CD4-positive, alpha-beta T cell treated with Interleukin-4 for 1 hour (primary cell): ENCODE data around the gene DDX50.
"Not testable (repeated sequence)": the region's sequence is repeated elsewhere in the genome, so short reads cannot be mapped to it uniquely, and the experiment has no call there.

Experiments
- DNase-seq, 2 donors: peaks; one replicate each; pipeline ENCODE4 v3.0.0-alpha.2; 2020 to 2022

DDX50 gene

DNA sequence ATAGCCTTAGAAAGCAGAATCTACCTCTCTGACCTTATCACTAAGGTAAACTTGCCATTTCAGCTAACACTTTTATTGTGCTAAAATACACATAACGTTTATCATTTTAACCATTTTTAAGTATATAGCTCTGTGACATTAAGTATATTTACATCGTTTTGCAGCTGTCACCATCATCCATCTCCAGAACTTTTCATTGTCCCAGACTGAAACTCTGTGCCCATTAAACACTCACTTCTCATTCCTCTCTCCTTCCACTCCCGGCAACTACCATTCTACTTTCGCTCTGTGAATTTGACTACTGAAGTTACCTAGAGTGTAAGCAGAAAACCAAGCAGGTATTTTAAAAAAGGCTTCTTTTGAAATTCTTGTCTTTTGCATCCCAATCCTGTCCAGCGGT, 1.3 kb downstream of the DDX50 start:
- no peak for DNase-seq

DNA sequence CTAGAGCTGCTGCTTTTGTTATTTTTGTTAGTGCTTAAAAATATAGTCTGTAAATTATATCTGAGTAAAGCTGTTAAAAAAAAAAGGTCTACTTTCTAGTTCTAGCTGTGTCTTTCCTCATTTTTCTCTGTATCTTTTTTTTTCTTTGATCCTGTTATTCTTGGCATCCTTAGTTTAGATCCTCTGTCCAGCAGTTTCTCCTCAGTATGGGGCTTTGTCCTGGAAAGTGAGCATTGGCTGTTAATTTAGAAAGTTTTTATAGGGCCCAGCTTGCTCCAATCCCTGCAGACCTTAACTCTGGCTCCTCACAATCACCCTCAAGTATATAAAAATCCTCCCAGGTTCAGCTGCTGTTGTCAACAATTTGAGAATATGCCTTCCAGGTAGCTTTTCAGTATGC, 23.5 kb downstream of the DDX50 start:
- no peak for DNase-seq

DNA sequence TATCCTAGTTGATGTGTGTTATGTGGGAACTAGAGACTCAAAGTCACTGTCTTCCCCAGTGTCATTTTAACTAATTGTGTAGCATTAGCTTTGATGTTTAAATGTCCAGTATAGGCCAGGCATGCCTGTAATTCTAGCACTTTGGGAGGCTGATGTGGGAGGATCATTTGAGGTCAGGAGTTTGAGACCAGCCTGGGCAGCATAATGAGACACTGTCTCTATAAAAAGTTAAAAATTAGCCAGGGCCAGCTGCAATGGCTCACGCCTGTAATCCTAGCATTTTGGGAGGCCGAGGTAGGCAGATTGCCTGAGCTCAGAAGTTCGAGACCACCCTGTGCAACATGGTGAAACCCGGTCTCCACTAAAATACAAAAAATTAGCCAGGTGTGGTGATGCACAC, 24.4 kb downstream of the DDX50 start:
- no peak for DNase-seq

DNA sequence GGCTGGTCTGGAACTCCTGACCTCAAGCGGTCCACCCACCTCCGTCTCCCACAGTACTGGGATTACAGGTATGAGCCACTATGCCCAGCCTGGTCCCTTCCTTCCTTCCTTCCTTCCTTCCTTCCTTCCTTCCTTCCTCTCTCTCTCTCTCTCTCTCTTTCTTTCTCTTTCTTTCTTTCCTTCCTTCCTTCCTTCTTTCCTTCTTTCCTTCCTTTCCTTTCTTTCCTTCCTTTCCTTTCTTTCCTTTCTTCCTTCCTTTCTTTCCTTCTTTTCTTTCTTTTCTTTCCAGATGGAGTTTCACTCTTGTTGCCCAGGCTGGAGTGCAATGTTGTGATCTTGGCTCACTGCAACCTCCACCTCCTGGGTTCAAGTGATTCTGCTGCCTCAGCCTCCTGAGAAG, 28.0 kb downstream of the DDX50 start:
- DNase-seq: not testable (repeated sequence)

DNA sequence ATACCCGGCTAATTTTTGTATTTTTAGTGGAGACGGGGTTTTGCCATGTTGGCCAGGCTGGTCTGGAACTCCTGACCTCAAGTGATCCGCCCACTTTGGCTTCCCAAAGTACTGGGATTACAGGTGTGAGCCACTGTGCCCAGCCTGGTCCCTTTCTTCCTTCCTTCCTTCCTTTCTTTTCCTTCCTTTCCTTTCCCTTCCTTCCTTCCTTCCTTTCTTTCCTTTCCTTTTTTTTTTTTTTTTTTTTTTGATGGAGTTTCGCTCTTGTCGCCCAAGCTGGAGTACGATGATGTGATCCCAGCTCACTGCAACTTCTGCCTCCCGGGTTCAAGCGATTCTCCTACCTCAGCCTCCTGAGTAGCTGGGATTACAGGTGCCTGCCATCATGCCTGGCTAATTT, 28.8 kb downstream of the DDX50 start:
- DNase-seq: not testable (repeated sequence)

DNA sequence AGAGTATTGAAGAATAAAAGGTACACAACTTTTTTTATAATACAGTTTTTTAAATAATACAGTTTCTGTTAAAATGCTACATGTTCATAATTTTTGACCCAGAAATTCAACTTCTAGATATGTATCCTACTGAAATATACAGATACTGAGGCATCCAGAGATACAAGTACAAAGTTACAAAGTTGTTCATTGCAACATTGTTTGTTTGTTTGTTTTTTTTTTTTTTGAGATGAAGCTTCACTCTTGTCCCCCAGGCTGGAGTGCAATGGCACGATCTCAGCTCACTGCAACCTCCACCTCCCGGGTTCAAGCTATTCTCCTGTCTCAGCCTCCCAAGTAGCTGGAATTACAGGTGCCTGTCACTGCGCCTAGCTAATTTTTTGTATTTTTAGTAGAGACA, 31.7 kb downstream of the DDX50 start:
- DNase-seq: not testable (repeated sequence)

DNA sequence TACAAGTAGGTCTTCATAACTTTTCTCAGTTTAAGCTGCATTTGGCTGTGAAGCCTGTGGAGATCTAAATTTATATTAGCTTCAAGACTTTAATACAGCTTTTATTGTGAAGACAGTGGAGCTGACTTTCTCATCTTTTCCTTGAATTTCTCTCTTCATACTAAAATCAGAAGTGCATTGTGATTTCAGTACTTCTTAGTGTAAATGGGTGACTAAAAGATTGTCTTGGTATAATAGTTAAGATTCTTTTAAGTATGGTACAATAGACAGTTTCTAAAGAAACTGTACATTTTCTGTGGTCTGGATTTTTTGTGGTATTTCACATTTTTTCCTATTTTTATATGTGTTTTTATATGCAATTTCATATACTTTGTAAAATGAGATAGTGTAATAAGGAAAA, 33.9 kb downstream of the DDX50 start:
- DNase-seq: no peak

DNA sequence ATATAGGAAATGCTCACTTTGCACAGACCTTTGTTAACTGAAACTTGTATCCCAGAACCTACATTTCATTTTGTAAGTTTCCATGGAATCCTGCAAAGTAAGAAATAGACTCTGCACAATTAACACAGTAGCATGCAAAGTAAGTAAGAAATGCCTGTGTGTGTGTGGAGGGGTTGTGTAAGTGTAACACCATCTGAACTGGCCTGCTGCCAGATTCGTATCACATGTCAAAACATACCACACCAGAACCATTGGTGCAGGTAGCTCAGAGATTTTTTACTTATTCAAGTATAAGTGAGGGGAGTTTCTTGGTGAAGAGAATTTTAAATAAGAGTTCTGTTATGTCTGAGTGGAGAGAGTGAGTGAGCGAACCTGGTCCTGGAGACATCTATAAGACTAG, 37.0 kb downstream of the DDX50 start:
- no peak for DNase-seq

DNA sequence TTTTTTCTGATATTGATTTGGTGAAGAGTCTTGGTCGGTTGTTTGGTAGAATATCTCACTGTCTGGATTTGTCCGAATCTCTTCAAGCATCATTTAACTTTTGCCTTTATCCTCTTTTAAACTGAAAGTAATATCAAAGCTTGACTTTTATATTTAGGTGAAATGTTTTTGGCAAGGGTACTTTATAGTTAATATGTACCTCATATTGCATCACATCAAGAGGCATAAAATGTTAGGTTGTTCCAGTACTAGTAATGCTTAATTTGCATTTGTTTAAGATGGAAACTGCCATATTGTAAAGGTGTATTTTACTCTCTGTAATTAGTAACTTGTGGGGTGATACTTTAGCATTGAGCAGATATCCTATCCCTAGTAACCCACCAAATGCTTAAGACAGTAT, 37.8 kb downstream of the DDX50 start:
- no peak for DNase-seq

DNA sequence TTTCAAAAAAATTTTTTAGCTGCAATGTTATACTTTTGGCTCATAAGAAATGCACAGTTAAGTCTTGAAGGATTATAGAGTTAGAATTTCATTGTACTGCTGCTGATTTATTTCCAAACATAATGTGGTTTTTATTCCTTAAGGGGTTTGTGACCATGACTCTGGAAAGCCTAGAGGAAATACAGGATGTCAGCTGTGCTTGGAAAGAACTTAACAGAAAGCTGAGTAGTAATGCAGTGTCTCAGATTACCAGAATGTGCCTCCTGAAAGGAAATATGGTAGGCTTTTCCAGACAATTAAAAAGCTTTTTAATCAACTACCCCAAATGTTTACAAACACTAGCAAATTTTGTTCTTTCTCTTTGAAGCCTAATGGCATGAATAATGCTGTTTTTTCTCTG, 39.8 kb downstream of the DDX50 start:
- DNase-seq: not testable (repeated sequence)

DNA sequence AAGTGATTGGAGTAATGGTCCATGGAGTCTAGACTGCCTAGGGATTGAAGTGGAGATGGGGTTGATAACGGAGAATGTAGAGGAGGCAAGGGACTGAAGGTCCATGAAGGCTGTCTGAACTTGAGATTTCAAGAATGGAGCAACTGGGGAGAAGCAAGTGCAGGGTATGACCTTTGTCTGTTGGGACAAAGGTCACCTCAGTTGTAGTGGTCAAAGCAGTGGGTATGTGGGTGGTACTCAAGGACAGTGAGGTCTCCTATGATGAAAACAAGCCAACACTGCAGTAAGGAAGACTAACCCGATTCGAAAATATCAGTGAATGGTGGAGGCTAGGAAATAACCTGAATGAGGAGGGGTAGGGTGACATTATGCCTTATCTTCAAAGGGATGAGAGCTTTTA, 49.5 kb downstream of the DDX50 start:
- no peak for DNase-seq

DNA sequence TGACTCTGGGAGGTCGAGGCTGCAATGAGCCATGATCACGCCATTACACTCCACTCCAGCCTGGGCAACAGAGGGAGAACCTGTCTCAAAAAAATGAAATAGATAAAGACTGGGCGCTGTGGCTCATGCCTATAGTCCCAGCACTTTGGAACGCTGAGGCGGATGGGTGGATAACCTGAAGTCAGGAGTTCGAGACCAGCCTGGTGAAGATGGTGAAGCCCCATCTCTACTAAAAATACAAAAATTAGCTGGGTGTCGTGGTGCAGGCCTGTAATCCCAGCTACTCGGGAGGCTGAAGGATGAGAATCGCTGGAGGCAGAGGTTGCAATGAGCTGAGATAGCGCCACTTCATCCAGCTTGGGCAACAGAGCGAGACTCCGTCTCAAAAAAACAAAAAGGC, 53.8 kb downstream of the DDX50 start:
- DNase-seq: no peak

DNA sequence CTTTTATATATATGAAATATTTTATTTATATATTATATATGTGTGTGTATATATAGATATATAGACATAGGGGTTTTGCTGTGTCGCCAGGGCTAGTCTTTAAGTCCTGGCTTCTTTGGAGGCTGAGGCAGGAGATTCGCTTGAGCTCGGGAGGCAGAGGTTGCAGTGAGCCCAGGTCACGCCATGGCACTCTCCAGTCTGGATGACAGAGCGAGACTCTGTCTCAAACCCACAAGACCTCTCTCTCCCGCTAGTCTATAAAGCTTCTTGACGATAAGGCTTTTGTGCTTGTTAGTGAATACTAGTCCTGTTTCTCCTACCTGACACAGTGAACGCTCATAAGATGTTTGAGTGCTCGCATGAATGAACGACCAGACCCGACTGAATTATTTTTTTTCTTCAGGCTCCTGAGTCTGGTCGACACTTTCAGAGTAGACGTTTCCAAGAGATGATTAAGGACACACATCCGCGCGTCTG, 54.3 kb downstream of the DDX50 start:
- DNase-seq: no peak

DNA sequence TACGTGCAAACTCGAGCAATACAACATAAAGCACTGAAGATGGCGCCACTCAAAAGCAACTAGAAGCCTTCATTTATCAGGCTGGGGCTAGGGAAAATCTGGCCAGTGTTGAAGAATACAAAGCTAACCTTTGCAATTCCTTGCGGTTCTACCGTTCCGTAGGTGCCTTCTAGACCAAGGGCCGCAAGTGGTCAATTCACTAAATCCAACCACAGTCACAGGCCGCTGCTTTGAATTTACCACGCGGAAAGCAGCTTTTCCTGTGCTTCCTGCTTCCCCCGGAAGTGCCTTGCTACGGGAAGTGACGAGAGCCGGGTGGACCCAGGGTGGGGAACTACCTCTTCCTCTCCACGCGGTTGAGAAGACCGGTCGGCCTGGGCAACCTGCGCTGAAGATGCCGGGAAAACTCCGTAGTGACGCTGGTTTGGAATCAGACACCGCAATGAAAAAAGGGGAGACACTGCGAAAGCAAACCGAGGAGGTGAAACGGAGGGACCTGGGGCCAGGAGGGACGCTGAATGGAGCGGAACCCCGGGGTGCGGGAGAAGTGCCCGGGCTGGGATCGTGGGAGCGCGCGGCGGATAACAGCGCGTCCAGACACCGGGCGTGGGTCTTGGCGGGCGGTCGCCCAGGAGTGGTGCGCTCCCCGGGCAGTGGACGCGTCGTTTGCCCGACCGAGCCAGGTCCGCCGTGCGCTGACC, 54.9 kb downstream of the DDX50 start, which contains the start of gene DDX21:
Gene DDX21, plus strand, starts transcription at position 339 of the 701 bp plus-strand sequence. Its CDS starts 56 bp downstream, at position 395.
- peak; percentile 91 to 92 for DNase-seq

DNA sequence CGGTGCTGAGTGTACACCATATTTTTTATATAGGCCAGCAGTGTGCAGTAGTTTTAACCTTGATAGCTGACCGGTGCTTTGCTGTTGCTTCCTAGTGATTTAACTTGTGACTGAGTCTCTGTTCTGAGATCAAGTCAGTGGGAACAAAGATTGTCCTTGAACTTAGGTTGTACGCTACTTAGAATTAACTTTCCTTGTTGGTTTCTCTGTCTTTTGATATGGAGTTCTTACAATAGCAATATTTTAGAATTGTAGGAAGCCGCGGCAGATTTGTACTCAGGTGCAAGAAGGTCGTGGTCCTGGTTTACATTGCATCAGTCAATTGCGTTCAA, 56.1 kb downstream of the DDX50 start:
- DNase-seq: no peak

DNA sequence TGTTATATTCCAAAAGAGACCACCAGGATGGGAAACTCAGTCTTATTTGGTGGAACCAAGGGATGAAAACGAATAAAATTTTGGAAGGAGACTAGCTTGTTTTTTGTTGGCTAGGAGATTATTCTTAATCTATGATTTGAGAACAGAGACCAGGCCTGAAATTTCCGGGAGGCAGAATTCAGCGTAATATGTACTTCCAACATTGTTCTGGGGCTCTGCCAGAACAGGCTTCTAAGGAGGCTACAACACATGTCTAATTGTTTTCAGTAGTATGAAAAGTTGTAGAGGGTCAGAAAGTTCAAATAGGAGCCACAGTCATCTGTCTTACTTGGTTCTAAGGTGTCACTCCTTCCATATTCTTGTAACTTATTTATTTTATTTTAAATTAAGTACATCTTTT, 56.5 kb downstream of the DDX50 start:
- no peak for DNase-seq

DNA sequence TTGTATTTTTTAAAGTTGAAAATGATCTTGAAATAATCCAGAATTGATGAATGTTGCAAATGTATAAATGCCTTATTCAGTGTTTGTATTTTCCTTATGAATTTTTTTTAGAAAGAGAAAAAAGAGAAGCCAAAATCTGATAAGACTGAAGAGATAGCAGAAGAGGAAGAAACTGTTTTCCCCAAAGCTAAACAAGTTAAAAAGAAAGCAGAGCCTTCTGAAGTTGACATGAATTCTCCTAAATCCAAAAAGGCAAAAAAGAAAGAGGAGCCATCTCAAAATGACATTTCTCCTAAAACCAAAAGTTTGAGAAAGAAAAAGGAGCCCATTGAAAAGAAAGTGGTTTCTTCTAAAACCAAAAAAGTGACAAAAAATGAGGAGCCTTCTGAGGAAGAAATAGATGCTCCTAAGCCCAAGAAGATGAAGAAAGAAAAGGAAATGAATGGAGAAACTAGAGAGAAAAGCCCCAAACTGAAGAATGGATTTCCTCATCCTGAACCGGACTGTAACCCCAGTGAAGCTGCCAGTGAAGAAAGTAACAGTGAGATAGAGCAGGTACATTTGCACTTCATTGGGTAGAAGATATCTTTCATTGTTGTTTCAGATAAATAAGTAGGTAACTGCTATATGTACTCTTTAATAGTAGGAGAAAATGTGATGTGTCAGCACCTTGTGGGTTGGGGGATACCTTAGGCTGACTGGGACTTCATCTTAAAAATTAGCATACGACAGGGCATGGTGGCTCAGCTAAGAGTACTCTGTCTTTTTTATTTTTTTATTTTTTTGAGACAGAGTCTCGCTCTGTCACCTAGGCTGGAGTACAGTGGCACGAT, 58.8 kb downstream of the DDX50 start:
- DNase-seq: no peak

DNA sequence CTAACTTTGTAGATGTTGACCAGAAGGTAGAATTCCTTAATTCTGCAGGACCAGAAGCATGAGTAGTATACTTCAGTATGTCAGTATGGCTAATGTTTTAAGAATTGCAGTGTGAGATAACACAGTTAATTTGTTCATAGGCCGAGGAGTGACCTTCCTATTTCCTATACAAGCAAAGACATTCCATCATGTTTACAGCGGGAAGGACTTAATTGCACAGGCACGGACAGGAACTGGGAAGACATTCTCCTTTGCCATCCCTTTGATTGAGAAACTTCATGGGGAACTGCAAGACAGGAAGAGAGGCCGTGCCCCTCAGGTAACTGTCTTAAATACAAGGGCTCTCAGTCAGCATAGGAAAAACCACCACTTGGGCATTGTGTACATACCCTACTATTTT, 62.0 kb downstream of the DDX50 start:
- DNase-seq: no peak

DNA sequence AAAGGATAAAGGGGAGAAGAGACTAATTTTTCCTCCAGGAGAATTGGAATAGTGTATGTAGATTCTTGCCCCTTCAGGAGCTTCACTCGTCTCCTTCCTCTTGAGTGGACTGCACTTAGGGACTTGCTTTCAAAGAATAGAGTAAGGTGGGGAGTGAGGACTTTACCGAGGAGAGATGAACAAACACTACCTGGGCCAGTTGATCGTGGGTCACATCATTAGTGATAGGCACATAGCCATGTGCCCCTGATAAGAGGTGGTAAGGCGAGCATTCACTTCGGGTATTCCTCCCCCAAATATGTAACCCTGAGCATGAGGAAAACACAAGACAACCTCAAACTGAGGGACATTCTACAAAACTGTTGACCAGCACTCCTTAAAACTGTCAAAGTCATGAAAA, 72.9 kb downstream of the DDX50 start:
- DNase-seq: no peak

DNA sequence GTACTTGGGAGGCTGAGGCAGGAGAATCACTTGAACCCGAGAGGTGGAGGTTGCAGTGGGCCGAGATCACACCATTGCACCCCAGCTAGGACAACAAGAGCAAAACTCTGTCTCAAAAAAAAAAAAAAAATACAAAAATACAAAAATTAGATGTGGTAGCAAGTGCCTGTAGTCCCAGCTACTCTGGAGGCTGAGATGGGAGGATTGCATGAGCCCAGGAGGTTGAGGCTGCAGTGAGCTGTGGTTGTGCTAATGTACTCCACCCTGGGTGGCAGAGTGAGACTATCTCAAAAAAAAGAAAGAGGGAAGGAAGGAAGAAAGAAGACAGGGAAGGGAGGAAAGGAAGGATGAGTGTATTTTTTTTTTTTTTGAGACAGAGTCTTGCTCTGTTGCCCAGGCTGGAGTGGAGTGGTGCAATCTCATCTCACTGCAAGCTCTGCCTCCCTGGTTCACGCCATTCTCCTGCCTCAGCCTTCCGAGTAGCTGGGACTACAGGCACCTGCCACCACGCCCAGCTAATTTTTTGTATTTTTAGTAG, 74.9 kb downstream of the DDX50 start:
- DNase-seq: not testable (repeated sequence)

DNA sequence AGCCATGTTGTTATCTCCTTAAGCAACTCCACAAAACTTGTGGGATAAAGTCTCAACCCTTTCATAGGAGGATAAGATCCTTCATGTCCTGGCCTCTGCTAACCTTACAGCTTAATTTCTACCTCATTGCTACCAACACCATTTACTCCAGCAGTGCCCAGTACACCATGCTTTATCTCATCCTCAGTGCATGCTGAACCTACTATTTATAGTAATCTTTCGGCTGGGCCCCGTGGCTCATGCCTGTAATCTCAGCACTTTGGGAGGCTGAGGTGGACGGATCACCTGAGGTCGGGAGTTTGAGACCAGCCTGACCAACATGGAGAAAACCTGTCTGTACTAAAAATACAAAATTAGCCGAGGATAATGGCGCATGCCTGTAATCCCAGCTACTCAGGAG, 78.6 kb downstream of the DDX50 start:
- not testable (repeated sequence) for DNase-seq

DNA sequence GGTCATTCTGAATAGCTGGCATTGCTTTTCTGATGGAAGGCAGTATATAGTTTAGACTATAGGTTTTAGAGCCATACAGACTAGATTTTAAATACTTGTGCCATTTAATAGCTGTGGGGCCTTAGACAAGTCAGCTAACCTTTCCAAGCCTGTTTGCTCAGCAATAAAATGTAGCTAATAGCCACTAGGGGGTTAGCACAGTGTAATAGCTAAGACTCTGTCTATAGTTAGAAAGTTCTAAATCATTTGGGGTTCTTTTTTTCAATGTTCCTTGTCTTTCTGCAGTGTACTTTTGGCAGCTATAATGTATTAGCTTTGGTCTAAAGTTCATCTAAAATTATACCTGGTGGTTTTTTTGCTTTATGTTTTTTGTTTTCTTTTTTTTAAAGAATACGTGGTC, 80.0 kb downstream of the DDX50 start:
- DNase-seq: no peak

DNA sequence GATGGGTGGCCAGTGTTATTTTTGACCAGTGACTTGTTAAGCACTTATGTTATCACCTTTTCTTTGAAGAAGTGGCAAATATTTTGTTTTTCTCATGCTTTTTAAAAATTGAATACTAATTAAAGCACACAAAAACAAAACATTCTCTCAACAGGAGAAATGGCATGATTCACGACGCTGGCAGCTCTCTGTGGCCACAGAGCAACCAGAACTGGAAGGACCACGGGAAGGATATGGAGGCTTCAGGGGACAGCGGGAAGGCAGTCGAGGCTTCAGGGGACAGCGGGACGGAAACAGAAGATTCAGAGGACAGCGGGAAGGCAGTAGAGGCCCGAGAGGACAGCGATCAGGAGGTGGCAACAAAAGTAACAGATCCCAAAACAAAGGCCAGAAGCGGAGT, 81.3 kb downstream of the DDX50 start:
- DNase-seq: no peak

DNA sequence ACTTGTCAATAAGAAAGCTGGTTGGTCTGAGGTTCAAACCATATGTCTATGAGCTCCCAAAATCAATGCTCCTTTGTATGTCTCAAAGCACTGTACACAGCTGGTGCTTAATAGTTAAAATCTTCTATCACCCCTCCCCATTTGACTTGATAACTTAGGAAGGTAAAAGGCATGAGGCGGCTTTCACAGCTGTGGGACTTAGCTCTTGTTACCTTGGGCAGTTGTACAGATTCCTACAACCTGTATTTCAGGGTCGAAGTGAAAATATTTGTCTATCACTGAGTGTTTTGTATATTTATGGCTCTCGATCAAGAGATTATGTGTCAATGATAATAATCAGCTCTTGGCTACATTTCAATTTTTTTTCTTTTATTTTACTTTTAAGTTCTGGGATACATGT, 86.5 kb downstream of the DDX50 start:
- no peak for DNase-seq
